ENCODE results near the gene CSNK2B. TPM values are rescaled to one million over a fixed set of nuclear protein-coding genes. Genes with fewer than 3 reads are reported as not detected.

The CSNK2B gene
- total and polyA plus RNA-seq, 9 of the 15 experiments (the other 6 are each of a cell fraction or from before 2014, with no cell fraction given): 120 to 1,126 (median 529) TPM

GRCh38 chr6:31619805-31620585 is 45.9 kb upstream of the CSNK2B start (continued):
- TF ChIP-seq CBX8 (IDR thresholded peaks at IDR 0.05; ENCODE audit: borderline replicate concordance, extremely low read depth, low read depth, low read length, poor library complexity, severe bottlenecking) (no peak), HNRNPK (IDR thresholded peaks at IDR 0.05; ENCODE audit: low read depth, low read length, poor library complexity, severe bottlenecking) (no peak), C11orf30 (IDR thresholded peaks at IDR 0.05; ENCODE audit: low read depth) (peak; percentile 95), GATA2 (CRISPR knock-in tag; IDR thresholded peaks at IDR 0.05) (no peak), ZNF57 (CRISPR knock-in tag; IDR thresholded peaks at IDR 0.05) (0 out of 2 replicates have a peak, but pooled peaks have one; percentile 43), ZNF778 (CRISPR knock-in tag; IDR thresholded peaks at IDR 0.05) (no peak), REST (IDR thresholded peaks at IDR 0.05; ENCODE audit: borderline replicate concordance) (no peak), REST (CRISPR knock-in tag; IDR thresholded peaks at IDR 0.05; ENCODE audit: low read depth) (peak; percentile 89), MTF1 (CRISPR knock-in tag; IDR thresholded peaks at IDR 0.05; ENCODE audit: borderline replicate concordance) (no peak)
- TF ChIP-seq, protein P1, sequence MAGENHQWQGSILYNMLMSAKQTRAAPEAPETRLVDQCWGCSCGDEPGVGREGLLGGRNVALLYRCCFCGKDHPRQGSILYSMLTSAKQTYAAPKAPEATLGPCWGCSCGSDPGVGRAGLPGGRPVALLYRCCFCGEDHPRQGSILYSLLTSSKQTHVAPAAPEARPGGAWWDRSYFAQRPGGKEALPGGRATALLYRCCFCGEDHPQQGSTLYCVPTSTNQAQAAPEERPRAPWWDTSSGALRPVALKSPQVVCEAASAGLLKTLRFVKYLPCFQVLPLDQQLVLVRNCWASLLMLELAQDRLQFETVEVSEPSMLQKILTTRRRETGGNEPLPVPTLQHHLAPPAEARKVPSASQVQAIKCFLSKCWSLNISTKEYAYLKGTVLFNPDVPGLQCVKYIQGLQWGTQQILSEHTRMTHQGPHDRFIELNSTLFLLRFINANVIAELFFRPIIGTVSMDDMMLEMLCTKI (IDR thresholded peaks at IDR 0.05; ENCODE audit: partially characterized antibody): no peak
- TF ChIP-seq, protein P2, sequence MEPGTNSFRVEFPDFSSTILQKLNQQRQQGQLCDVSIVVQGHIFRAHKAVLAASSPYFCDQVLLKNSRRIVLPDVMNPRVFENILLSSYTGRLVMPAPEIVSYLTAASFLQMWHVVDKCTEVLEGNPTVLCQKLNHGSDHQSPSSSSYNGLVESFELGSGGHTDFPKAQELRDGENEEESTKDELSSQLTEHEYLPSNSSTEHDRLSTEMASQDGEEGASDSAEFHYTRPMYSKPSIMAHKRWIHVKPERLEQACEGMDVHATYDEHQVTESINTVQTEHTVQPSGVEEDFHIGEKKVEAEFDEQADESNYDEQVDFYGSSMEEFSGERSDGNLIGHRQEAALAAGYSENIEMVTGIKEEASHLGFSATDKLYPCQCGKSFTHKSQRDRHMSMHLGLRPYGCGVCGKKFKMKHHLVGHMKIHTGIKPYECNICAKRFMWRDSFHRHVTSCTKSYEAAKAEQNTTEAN (CRISPR knock-in tag; IDR thresholded peaks at IDR 0.05): no peak
- TF ChIP-seq, protein P3, sequence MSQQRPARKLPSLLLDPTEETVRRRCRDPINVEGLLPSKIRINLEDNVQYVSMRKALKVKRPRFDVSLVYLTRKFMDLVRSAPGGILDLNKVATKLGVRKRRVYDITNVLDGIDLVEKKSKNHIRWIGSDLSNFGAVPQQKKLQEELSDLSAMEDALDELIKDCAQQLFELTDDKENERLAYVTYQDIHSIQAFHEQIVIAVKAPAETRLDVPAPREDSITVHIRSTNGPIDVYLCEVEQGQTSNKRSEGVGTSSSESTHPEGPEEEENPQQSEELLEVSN (IDR thresholded peaks at IDR 0.05; ENCODE audit: borderline replicate concordance in 1 of 2, extremely low read depth in 1 of 2, insufficient read depth in 1 of 2, insufficient read length in 1 of 2, low read depth in 1 of 2, low read length in 1 of 2, poor library complexity in 1 of 2, severe bottlenecking in 1 of 2): peak; percentile 95 to 97
